Duodenal mucosa (tissue), 2 donors: Measurements from ENCODE around the gene ROBO2.

Experiments
- H3K27ac ChIP-seq: one replicate; pipeline ENCODE4 v1.7.0; 2013; ENCODE audit warnings: low read depth, low read length
- H3K27me3 ChIP-seq, 2 donors: one replicate each; pipeline ENCODE4 v1.7.0; 2013; ENCODE audit warnings: low read length in 2 of 2, control low read depth in 1 of 2; ENCODE audit not compliant: insufficient read depth in 2 of 2, control insufficient read depth in 1 of 2
- H3K36me3 ChIP-seq, 2 donors: one replicate each; pipeline ENCODE4 v1.7.0; 2013; ENCODE audit warnings: low read length in 2 of 2, control low read depth in 1 of 2; ENCODE audit not compliant: insufficient read depth in 2 of 2, control insufficient read depth in 1 of 2
- H3K4me1 ChIP-seq, 2 donors: one replicate each; pipeline ENCODE4 v1.7.0; 2013; ENCODE audit warnings: low read length in 2 of 2, control low read depth in 1 of 2; ENCODE audit not compliant: insufficient read depth in 2 of 2, control insufficient read depth in 1 of 2
- H3K4me3 ChIP-seq, 2 donors: one replicate each; pipeline ENCODE4 v1.7.0; 2013; ENCODE audit warnings: low read length in 2 of 2, low read depth in 1 of 2
- H3K9ac ChIP-seq, 2 donors: one replicate each; pipeline ENCODE4 v1.7.0; 2013; ENCODE audit warnings: low read length in 2 of 2, low read depth in 1 of 2
- H3K9me3 ChIP-seq, 2 donors: one replicate each; pipeline ENCODE4 v1.7.0; 2013; ENCODE audit warnings: low read length in 2 of 2, control low read depth in 1 of 2; ENCODE audit not compliant: control insufficient read depth in 1 of 2

The ROBO2 gene

GRCh38 chr3:77412021-77412438, 372.1 kb downstream of the ROBO2 start:
- Histone ChIP-seq H3K4me1 (no peaks in the 10 kb centered on the region), H3K27me3 (no peaks in the 10 kb centered on the region), H3K4me3 (no peak overlapping the region), H3K9me3 (no peaks in the 10 kb centered on the region), H3K9ac (no peak overlapping the region), H3K36me3 (no peaks in the 10 kb centered on the region), H3K27ac (no peak overlapping the region)

- Histone ChIP-seq H3K27ac (no peak overlapping the region), H3K9ac (no peak overlapping the region), H3K27me3 (no peaks in the 10 kb centered on the region), H3K4me3 (no peak overlapping the region), H3K4me1 (no peaks in the 10 kb centered on the region), H3K9me3 (no peaks in the 10 kb centered on the region), H3K36me3 (no peaks in the 10 kb centered on the region)
These were observed 372.7 kb downstream of the ROBO2 start for GRCh38 chr3:77412584-77412983.

GRCh38 chr3:77414881-77415280, 375.0 kb downstream of the ROBO2 start:
- Histone ChIP-seq H3K4me1 (no peaks in the 10 kb centered on the region), H3K9ac (no peak overlapping the region), H3K27ac (no peak overlapping the region), H3K4me3 (no peak overlapping the region), H3K36me3 (no peaks in the 10 kb centered on the region), H3K27me3 (no peaks in the 10 kb centered on the region), H3K9me3 (no peaks in the 10 kb centered on the region)

GRCh38 chr3:77420336-77420735, 380.4 kb downstream of the ROBO2 start:
- no peaks in the 10 kb centered on the region for H3K36me3 ChIP-seq
- H3K9ac ChIP-seq, result no peak overlapping the region
- no peaks in the 10 kb centered on the region for H3K9me3 ChIP-seq
- no peak overlapping the region for H3K27ac ChIP-seq
- H3K4me3 ChIP-seq, result no peak overlapping the region
- H3K4me1 ChIP-seq, result no peaks in the 10 kb centered on the region
- H3K27me3 ChIP-seq, result no peaks in the 10 kb centered on the region

GRCh38 chr3:77421916-77422315, 382.0 kb downstream of the ROBO2 start:
- Histone ChIP-seq H3K9ac (no peak overlapping the region), H3K4me1 (no peaks in the 10 kb centered on the region), H3K27ac (no peak overlapping the region), H3K4me3 (no peak overlapping the region), H3K9me3 (no peaks in the 10 kb centered on the region), H3K27me3 (no peaks in the 10 kb centered on the region), H3K36me3 (no peaks in the 10 kb centered on the region)

GRCh38 chr3:77426531-77426930, 386.6 kb downstream of the ROBO2 start:
- no peaks in the 10 kb centered on the region for H3K4me1 ChIP-seq
- H3K9me3 ChIP-seq, result no peaks in the 10 kb centered on the region
- H3K27me3 ChIP-seq, result no peaks in the 10 kb centered on the region
- no peak overlapping the region for H3K4me3 ChIP-seq
- H3K9ac ChIP-seq, result no peak overlapping the region
- no peak overlapping the region for H3K27ac ChIP-seq
- no peaks in the 10 kb centered on the region for H3K36me3 ChIP-seq

GRCh38 chr3:77427528-77427927, 387.6 kb downstream of the ROBO2 start:
- Histone ChIP-seq H3K9me3 (no peaks in the 10 kb centered on the region), H3K4me3 (no peak overlapping the region), H3K9ac (no peak overlapping the region), H3K36me3 (no peaks in the 10 kb centered on the region), H3K4me1 (no peaks in the 10 kb centered on the region), H3K27me3 (no peaks in the 10 kb centered on the region), H3K27ac (no peak overlapping the region)

GRCh38 chr3:77436908-77437307, 397.0 kb downstream of the ROBO2 start:
- Histone ChIP-seq H3K27ac (no peak overlapping the region), H3K36me3 (no peaks in the 10 kb centered on the region), H3K27me3 (no peaks in the 10 kb centered on the region), H3K9ac (no peak overlapping the region), H3K9me3 (no peaks in the 10 kb centered on the region), H3K4me1 (no peaks in the 10 kb centered on the region), H3K4me3 (no peak overlapping the region)

- Histone ChIP-seq H3K4me3 (no peak overlapping the region), H3K36me3 (no peaks in the 10 kb centered on the region), H3K27me3 (no peaks in the 10 kb centered on the region), H3K9ac (no peak overlapping the region), H3K4me1 (no peaks in the 10 kb centered on the region), H3K9me3 (no peaks in the 10 kb centered on the region), H3K27ac (no peak overlapping the region)
These were observed 406.2 kb downstream of the ROBO2 start for GRCh38 chr3:77446084-77446483.

- Histone ChIP-seq H3K4me3 (no peak overlapping the region), H3K9ac (no peak overlapping the region), H3K27ac (no peak overlapping the region), H3K4me1 (no peaks in the 10 kb centered on the region), H3K9me3 (no peaks in the 10 kb centered on the region), H3K27me3 (no peaks in the 10 kb centered on the region), H3K36me3 (no peaks in the 10 kb centered on the region)
These were observed 406.9 kb downstream of the ROBO2 start for GRCh38 chr3:77446761-77447160.
